22Rv1 (cell line): ENCODE results near the gene PLCB1.

Source experiments
- ZFX ChIP-seq: fragments of 450-650 bp; IDR thresholded peaks from 2 replicates; pipeline ENCODE4 v1.6.1; 2017; ENCODE audit warnings: antibody characterized with exemption, borderline replicate concordance
- TF ChIP-seq, protein P1 (sequence below): fragments of 450-650 bp; IDR thresholded peaks from 2 replicates; pipeline ENCODE4 v1.5.1; 2017; ENCODE audit warnings: mild to moderate bottlenecking

DNA sequence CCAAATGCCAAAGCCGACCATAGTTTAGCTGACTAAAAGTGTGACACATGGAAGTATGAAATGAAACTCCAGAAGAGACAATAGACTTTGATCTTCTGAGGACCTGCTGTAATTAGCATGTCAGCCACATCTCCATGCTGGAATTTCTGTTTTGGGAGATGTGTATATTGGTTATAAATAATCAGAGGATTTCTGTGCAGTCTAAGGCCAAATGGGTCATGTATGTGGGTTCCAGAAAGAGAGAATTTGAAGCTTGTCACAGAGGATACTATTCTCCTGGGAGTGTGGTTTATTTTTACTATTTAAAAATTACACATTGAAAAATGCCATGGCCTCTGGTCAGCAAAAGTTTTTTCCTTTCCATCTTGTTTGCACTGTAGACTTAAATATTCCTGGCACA is 531.4 kb downstream of the PLCB1 start:
- TF ChIP-seq, protein P1, sequence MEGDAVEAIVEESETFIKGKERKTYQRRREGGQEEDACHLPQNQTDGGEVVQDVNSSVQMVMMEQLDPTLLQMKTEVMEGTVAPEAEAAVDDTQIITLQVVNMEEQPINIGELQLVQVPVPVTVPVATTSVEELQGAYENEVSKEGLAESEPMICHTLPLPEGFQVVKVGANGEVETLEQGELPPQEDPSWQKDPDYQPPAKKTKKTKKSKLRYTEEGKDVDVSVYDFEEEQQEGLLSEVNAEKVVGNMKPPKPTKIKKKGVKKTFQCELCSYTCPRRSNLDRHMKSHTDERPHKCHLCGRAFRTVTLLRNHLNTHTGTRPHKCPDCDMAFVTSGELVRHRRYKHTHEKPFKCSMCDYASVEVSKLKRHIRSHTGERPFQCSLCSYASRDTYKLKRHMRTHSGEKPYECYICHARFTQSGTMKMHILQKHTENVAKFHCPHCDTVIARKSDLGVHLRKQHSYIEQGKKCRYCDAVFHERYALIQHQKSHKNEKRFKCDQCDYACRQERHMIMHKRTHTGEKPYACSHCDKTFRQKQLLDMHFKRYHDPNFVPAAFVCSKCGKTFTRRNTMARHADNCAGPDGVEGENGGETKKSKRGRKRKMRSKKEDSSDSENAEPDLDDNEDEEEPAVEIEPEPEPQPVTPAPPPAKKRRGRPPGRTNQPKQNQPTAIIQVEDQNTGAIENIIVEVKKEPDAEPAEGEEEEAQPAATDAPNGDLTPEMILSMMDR = no peak
- TF ChIP-seq ZFX = no peak
